Keratinocyte (primary cell): Measurements from ENCODE around the gene CAST.

Source experiments
- CTCF ChIP-seq, 3 experiments: IDR thresholded peaks in 1 of 3; conservative IDR thresholded peaks in 1 of 3; optimal IDR thresholded peaks in 1 of 3; 2 replicates in 2 of 3; 3 replicates in 1 of 3; pipeline versions ENCODE3 to v1.5.1; 2011; ENCODE audit warnings: low read length in 3 of 3, mild to moderate bottlenecking in 3 of 3, moderate library complexity in 2 of 3, control low read depth in 1 of 3, inconsistent platforms in 1 of 3; ENCODE audit not compliant: insufficient read depth in 2 of 3; ENCODE audit errors: extremely low read depth in 1 of 3
- EZH2 ChIP-seq: IDR thresholded peaks from one replicate; pipeline ENCODE4 v1.6.1; 2012; ENCODE audit warnings: inconsistent platforms, mild to moderate bottlenecking, low read length, moderate library complexity

GRCh38 chr5:96663608-96664007, 1.4 kb downstream of the CAST start:
- no peak for TF ChIP-seq CTCF (optimal IDR thresholded peaks at IDR 0.05 in 1 of 3, IDR thresholded peaks at IDR 0.05 in 1 of 3, conservative IDR thresholded peaks at IDR 0.05 in 1 of 3; ENCODE audit: extremely low read depth in 1 of 3, insufficient read depth in 2 of 3, low read length in 3 of 3)
- TF ChIP-seq EZH2: no peak
